ENCODE results near the gene ADGRG6. TPM values are rescaled to one million over a fixed set of nuclear protein-coding genes. Genes with fewer than 3 reads are reported as not detected.

ADGRG6 gene
- total and polyA plus RNA-seq, 12 donors = 0.72 to 24.6 (median 5.3) TPM

DNA sequence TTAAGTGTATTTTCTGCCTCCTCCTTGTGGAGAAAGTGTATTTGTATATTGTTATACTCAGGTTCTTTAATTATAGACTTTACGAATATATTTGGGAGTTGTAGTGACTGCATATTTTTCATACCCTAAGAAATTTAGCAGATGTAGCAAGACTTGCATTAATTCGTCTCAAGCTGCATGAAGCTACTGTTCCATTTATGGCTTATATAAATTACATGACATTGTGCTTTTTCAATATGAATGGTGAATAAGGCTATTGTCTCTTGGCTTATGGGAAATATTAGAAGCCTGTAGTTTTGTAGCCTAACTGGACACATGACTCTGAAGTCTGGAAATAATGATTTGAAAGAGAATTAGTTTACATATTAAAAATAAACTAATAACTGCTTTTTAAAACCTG lies 2.4 kb downstream of the ADGRG6 start:
- Histone ChIP-seq H3K9me3 (replicated peaks in 1 of 3) (no peaks in the 10 kb centered on the region), H3K4me1 (replicated peaks in 1 of 2) (no peaks in the 10 kb centered on the region), H3K27ac (no peak overlapping the region), H3K36me3 (replicated peaks in 1 of 2) (no peaks in the 10 kb centered on the region), H3K27me3 (peaks cover 7% of the 10 kb centered on the region), H3K4me3 (no peak overlapping the region)
- 58 to 71% (median 70%) methylated on average over 2 of the region's 2 CpGs for WGBS, 4 donors
- TF ChIP-seq, protein P1, sequence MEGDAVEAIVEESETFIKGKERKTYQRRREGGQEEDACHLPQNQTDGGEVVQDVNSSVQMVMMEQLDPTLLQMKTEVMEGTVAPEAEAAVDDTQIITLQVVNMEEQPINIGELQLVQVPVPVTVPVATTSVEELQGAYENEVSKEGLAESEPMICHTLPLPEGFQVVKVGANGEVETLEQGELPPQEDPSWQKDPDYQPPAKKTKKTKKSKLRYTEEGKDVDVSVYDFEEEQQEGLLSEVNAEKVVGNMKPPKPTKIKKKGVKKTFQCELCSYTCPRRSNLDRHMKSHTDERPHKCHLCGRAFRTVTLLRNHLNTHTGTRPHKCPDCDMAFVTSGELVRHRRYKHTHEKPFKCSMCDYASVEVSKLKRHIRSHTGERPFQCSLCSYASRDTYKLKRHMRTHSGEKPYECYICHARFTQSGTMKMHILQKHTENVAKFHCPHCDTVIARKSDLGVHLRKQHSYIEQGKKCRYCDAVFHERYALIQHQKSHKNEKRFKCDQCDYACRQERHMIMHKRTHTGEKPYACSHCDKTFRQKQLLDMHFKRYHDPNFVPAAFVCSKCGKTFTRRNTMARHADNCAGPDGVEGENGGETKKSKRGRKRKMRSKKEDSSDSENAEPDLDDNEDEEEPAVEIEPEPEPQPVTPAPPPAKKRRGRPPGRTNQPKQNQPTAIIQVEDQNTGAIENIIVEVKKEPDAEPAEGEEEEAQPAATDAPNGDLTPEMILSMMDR (IDR thresholded peaks at IDR 0.05) = no peak
- TF ChIP-seq POLR2A (IDR thresholded peaks at IDR 0.05) = no peak
- intact Hi-C loops (cut with DNase I) = no loop called here
- DNase-seq = no peak

DNA sequence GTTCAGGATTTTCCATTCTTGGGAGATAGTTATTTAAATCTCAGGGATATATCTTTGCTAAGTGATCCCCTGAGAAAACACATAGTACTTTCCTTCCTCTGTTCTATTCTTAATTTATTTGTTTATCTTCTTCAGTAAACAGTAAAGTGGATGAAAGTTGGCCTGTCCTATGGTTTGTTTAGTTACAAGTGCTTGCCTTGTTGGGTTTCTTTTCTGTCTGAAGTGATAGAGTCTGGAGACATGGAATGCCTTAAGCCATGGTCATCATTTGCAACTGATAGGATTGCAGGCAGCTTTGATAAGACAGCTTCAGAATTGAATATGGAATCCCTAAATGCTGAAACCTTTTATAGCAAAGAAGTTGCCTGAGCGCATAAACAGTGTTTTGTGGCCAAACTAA lies 4.9 kb downstream of the ADGRG6 start:
- DNase-seq = no peak
- no peak overlapping the region for H3K27ac ChIP-seq
- H3K4me1 ChIP-seq (replicated peaks in 1 of 2) = no peaks in the 10 kb centered on the region
- intact Hi-C loops (cut with DNase I) = no loop called here
- H3K36me3 ChIP-seq (replicated peaks in 1 of 2) = no peaks in the 10 kb centered on the region
- WGBS, 4 donors = 77 to 96% (median 89%) methylated on average over 1 of the region's 1 CpG
- TF ChIP-seq, protein P1 (IDR thresholded peaks at IDR 0.05) = no peak
- no peak for TF ChIP-seq POLR2A (IDR thresholded peaks at IDR 0.05)
- peaks cover 2% of the 10 kb centered on the region for H3K27me3 ChIP-seq
- H3K9me3 ChIP-seq (replicated peaks in 1 of 3) = peaks cover 0 to 2% (median 0%) of the 10 kb centered on the region in 3 donors
- no peak overlapping the region for H3K4me3 ChIP-seq

DNA sequence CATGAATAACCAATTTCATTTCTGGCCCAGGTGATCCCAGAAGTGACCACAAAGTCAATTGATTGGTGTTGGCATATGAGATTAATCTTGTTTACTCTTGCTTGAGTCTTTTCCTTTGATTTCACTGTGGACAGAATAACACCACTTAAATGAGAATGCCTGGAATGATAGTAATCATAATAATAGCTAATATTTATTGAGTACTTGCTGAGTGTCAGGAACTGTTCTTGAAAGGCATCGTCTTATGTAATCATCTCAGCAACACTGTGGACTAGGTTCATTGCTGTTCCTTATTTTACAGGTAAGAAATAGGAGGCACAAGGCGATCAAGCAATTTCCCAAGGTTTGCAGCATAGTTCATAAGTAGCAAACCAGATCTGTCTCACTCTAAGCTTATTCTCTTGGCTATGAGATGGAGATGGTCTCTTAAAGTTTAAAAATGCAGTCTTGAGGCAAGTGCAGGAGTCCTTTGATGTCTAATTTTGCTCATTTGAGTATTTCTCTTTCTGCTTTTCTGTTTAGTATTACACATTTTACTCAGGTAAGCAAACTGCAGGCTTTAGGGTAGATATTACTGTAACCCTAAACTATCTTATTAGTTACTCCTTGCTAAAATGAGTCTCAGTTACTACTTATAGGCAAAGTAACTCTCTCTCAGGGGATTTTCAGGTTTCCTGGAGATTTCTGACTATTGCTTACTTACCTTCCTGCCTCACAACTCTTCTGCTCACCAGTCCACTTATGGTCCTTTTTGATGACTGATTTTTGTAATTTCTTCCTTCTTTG lies 6.3 kb downstream of the ADGRG6 start:
- intact Hi-C loops (cut with DNase I) = no loop called here
- H3K36me3 ChIP-seq (replicated peaks in 1 of 2) = no peaks in the 10 kb centered on the region
- peaks cover 0 to 2% (median 0%) of the 10 kb centered on the region in 3 donors for H3K9me3 ChIP-seq (replicated peaks in 1 of 3)
- H3K27me3 ChIP-seq = no peaks in the 10 kb centered on the region
- no peak for DNase-seq
- 64 to 81% (median 71%) methylated on average over 2 of the region's 2 CpGs for WGBS, 4 donors
- no peaks in the 10 kb centered on the region for H3K4me1 ChIP-seq (replicated peaks in 1 of 2)
- H3K4me3 ChIP-seq = no peak overlapping the region
- TF ChIP-seq, protein P1 (IDR thresholded peaks at IDR 0.05) = no peak
- no peak for TF ChIP-seq POLR2A (IDR thresholded peaks at IDR 0.05)
- H3K27ac ChIP-seq = no peak overlapping the region

DNA sequence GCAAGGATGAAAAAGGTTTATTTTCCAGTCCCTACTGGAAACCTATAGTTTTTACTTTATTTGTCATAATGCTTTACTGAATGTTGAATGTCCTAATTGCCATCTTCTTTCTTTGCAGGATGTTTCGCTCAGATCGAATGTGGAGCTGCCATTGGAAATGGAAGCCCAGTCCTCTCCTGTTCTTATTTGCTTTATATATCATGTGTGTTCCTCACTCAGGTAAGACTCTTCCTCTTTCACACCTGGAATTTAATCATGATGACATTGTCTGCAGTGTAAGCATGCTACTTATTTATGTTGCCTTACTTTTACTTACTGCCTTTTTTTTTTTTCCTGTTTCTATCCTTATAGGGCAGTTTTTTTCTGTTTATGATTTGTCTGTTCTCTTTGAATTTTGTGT lies 7.6 kb downstream of the ADGRG6 start:
- intact Hi-C loops (cut with DNase I) = no loop called here
- TF ChIP-seq POLR2A (IDR thresholded peaks at IDR 0.05) = no peak
- TF ChIP-seq, protein P1 (IDR thresholded peaks at IDR 0.05) = no peak

More for the DNA sequence above, 7.6 kb downstream of the ADGRG6 start:
- no peaks in the 10 kb centered on the region for H3K36me3 ChIP-seq (replicated peaks in 1 of 2)
- H3K9me3 ChIP-seq (replicated peaks in 1 of 3) = peaks cover 0 to 2% (median 0%) of the 10 kb centered on the region in 3 donors
- no peak overlapping the region for H3K4me3 ChIP-seq
- H3K27ac ChIP-seq = no peak overlapping the region
- no peak for DNase-seq
- no peaks in the 10 kb centered on the region for H3K4me1 ChIP-seq (replicated peaks in 1 of 2)
- no peaks in the 10 kb centered on the region for H3K27me3 ChIP-seq
- 87 to 93% (median 91%) methylated on average over 2 of the region's 2 CpGs for WGBS, 4 donors
